Transverse colon (tissue), 3 donors: ENCODE measurements around the gene PLA2G4F.

Experiments used
- POLR2A ChIP-seq: fragments of 450-650 bp; IDR thresholded peaks from one replicate; pipeline ENCODE4 v1.6.1; 2016; ENCODE audit warnings: antibody characterized with exemption, mild to moderate bottlenecking, moderate library complexity
- TF ChIP-seq, protein P1 (sequence below), 5 experiments: fragments of 200-600 bp in 3 of 5; fragments of 450-650 bp in 2 of 5; sonication (generic) in 3 of 5; IDR thresholded peaks; 1 replicate in 2 of 5; 2 replicates in 3 of 5; pipeline ENCODE4 v1.5.1; 2016 to 2017; ENCODE audit warnings: antibody characterized with exemption in 5 of 5, inconsistent platforms in 3 of 5, mild to moderate bottlenecking in 2 of 5, moderate library complexity in 1 of 5

GRCh38 chr15:42198516-42198915 lies 42.1 kb upstream of the PLA2G4F start:
- TF ChIP-seq POLR2A = no peak
- TF ChIP-seq, protein P1, sequence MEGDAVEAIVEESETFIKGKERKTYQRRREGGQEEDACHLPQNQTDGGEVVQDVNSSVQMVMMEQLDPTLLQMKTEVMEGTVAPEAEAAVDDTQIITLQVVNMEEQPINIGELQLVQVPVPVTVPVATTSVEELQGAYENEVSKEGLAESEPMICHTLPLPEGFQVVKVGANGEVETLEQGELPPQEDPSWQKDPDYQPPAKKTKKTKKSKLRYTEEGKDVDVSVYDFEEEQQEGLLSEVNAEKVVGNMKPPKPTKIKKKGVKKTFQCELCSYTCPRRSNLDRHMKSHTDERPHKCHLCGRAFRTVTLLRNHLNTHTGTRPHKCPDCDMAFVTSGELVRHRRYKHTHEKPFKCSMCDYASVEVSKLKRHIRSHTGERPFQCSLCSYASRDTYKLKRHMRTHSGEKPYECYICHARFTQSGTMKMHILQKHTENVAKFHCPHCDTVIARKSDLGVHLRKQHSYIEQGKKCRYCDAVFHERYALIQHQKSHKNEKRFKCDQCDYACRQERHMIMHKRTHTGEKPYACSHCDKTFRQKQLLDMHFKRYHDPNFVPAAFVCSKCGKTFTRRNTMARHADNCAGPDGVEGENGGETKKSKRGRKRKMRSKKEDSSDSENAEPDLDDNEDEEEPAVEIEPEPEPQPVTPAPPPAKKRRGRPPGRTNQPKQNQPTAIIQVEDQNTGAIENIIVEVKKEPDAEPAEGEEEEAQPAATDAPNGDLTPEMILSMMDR (IDR thresholded peaks at IDR 0.05) = no peak
